ENCODE data around the gene TGM3.

Gene TGM3

DNA sequence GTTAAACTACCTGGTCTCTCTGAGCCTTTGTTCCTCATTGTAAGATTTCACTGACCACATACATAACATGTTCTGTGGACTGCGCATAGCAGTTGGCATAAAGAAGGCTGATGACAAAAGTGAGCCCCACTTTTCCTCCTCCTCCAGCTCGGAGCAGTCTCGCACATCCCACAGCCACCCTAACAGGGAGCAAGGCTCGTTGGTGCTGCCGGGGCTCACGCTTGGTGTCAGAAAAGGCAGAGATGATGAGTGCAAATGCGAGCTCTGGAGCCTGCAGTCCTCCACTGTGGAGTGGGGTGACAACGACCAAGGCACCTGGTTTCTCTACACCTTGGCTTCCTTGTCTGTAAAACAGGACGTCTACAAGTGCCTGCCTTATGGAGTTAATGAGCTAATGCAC, 9.7 kb downstream of the TGM3 start:
- peaks cover 30% of the 10 kb centered on the region for H3K27me3 Mint-ChIP-seq
- no peak for DNase-seq
- no peak overlapping the region for H3K27ac Mint-ChIP-seq
- CTCF ChIA-PET, result interaction anchor here (1.3 kb wide), 1 partner anchor 98 kb away, joined by 3 read pairs; no protein-coding TSS in a partner anchor
- H3K4me1 Mint-ChIP-seq, result no peaks in the 10 kb centered on the region
- no peak overlapping the region for H3K4me3 Mint-ChIP-seq
- no peaks in the 10 kb centered on the region for H3K9me3 Mint-ChIP-seq
- H3K36me3 Mint-ChIP-seq, result no peaks in the 10 kb centered on the region

DNA sequence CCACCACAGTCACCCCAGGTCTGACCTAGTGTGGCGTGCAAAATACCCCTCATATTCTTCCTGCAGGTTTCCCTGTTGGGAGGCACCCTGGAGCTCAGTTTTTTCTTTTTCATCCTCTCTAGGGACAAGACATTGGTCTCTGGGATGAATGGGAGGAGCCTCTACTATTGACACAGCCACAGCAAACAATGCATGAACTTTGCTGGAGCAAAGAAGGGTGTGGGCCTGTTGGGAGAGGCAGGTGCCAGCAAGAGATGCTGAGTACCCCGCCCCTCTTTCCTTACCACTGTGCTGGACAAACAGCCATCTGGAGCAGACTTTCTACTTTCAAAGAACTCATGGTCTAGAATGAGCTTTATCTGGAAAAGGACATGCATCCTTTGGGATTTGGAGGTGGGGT, 10.1 kb downstream of the TGM3 start:
- CTCF ChIA-PET, result interaction anchor here (1.3 kb wide), 1 partner anchor 98 kb away, joined by 3 read pairs; no protein-coding TSS in a partner anchor
- no peak for DNase-seq
- H3K9me3 Mint-ChIP-seq, result no peaks in the 10 kb centered on the region
- H3K4me1 Mint-ChIP-seq, result no peaks in the 10 kb centered on the region
- no peaks in the 10 kb centered on the region for H3K36me3 Mint-ChIP-seq
- no peak overlapping the region for H3K27ac Mint-ChIP-seq
- H3K27me3 Mint-ChIP-seq, result peaks cover 28% of the 10 kb centered on the region
- no peak overlapping the region for H3K4me3 Mint-ChIP-seq

DNA sequence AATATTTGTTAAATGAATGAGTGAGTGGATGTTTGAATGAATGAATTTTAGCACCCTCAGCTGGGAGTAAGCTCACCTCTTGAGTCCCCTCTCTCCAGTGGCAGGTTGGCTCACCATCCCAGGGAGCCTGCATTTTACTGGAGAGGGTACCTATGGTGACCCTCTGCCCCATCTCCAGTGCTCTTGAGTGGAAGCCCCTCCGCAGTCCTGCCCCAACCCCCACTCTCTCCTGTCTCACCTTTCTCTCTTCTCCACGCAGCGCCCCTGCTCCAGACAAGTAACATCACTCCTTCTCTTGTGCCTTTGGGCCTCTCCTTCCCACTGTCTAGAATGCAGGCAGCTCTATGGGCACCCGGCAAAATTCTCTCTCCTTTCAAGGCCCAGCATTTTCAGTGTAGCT, 11.3 kb downstream of the TGM3 start:
- peaks cover 24% of the 10 kb centered on the region for H3K27me3 Mint-ChIP-seq
- CTCF ChIA-PET, result no interaction called here
- no peak for DNase-seq
- no peaks in the 10 kb centered on the region for H3K36me3 Mint-ChIP-seq
- no peak overlapping the region for H3K27ac Mint-ChIP-seq
- no peaks in the 10 kb centered on the region for H3K9me3 Mint-ChIP-seq
- no peaks in the 10 kb centered on the region for H3K4me1 Mint-ChIP-seq
- no peak overlapping the region for H3K4me3 Mint-ChIP-seq

DNA sequence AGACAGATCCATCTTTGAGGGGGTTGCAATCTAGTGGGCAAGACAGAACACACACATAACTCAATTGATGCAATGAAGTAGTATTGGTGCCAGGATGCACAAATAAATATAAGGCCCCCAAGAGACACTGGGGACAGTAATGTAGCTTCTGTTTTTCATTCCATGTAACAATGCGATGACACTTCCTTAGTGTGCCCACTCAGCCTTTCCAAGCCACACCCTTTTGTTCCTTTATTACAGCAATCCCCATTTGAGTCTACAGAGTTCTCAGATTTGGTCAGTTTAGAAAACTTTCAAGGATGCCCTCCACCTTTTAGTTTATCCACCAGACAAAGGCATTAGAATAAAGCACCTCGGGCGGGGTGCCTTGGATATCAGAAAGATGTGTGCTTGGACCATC, 15.5 kb downstream of the TGM3 start:
- Mint-ChIP-seq H3K27me3 (peaks cover 13% of the 10 kb centered on the region), H3K27ac (no peak overlapping the region), H3K36me3 (no peaks in the 10 kb centered on the region), H3K4me1 (no peaks in the 10 kb centered on the region), H3K4me3 (no peak overlapping the region), H3K9me3 (no peaks in the 10 kb centered on the region)
- no peak for DNase-seq
- CTCF ChIA-PET, result no interaction called here

DNA sequence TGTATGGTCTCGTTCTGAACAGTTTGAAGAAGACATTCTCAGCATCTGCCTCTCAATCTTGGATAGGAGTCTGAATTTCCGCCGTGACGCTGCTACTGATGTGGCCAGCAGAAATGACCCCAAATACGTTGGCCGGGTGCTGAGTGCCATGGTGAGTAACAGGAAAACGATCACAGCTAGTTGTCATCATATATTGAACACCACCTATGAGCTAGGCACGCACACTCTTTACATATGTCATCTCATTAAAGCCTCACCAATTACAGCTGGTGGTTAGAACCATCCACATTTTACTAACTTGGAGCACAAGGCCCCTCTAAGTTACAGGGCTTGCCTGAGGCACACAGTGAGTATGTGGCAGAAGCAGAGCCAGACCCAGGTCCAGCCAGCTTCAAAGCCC, 17.1 kb downstream of the TGM3 start:
- CTCF ChIA-PET, result interaction anchor here (0.7 to 1.4 kb wide), 2 partner anchors 105 to 139 kb away, joined by 3 to 6 read pairs; no protein-coding TSS in a partner anchor
- Mint-ChIP-seq H3K4me1 (no peaks in the 10 kb centered on the region), H3K4me3 (no peak overlapping the region), H3K27me3 (peaks cover 8% of the 10 kb centered on the region), H3K9me3 (no peaks in the 10 kb centered on the region), H3K36me3 (no peaks in the 10 kb centered on the region), H3K27ac (no peak overlapping the region)
- DNase-seq, result no peak

DNA sequence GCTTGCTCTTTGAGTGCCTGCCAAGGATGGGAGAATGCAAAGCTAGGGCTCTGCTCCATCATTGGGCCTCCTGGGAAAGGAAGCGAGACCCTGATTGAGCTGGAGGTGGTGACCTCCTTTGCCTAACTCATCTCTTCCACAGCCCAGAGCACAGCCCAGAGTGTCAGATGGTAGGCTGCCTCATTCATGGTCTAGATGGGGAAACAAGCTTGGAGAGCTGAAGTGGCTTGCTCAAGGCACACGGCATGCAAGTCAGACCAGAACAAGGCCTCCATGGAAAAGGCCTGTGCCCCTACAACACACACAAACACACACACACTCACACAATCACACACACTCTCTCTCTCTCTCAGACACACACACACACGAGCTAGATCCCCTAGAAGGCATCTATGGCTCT, 17.5 kb downstream of the TGM3 start:
- no peak overlapping the region for H3K4me3 Mint-ChIP-seq
- no peak for DNase-seq
- H3K27me3 Mint-ChIP-seq, result peaks cover 8% of the 10 kb centered on the region
- no peaks in the 10 kb centered on the region for H3K4me1 Mint-ChIP-seq
- no peaks in the 10 kb centered on the region for H3K36me3 Mint-ChIP-seq
- no peaks in the 10 kb centered on the region for H3K9me3 Mint-ChIP-seq
- no peak overlapping the region for H3K27ac Mint-ChIP-seq
- CTCF ChIA-PET, result interaction anchor here (0.7 to 1.4 kb wide), 2 partner anchors 105 to 138 kb away, joined by 3 to 6 read pairs; no protein-coding TSS in a partner anchor

DNA sequence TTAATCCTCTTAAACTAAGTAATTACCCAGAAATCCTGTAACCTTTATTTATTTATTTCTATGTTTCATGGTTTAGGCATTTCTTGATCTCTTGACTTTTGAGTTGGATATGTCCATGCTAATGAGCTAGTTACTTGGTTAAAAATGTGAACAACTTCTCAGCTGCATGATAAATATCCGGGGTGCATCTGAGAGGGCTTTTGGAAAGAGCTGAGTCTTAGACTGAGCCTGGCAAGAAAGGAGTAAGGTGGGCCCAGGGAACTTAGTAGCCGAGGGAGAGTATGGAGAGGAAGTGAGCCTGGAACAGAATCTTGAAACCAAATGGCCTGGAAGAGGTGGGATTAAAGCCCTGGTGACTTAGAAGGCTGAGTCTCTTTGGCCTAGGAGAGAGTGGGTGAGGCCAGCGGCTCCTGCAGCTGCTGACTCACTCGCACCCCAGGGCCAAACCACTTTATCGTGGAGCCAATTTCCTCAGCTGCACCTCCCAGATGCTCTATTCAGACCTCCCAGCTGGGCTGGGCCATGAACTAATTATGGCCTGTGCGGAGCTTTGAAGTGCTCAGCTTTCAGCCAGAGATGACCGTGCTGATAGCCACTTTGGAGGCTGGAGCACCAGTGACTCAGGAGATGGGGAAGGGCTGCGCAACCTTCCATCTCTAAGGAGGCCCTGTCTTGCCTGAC, 19.1 kb downstream of the TGM3 start:
- H3K9me3 Mint-ChIP-seq, result no peaks in the 10 kb centered on the region
- CTCF ChIA-PET, result interaction anchor here (0.7 kb wide), 1 partner anchor 444 kb away, joined by 3 read pairs; no protein-coding TSS in a partner anchor

DNA sequence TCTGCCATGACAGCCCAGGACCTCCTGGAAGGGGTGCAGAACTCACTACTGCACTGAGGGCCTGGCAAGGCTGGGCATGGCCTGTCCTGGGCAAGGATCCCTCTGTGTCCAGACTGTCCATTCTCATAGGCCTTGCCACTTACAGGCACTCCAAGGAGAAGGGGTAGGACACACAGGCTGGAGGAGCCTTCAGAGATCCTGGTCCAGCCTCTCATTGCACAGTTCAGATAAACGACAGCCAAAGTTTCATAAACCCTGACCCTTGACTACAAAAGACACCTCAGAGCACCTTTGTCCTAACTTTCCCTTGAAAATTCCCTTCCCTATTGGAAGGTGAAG, 19.6 kb downstream of the TGM3 start:
- H3K4me3 Mint-ChIP-seq, result no peak overlapping the region
- H3K9me3 Mint-ChIP-seq, result no peaks in the 10 kb centered on the region
- DNase-seq, result no peak
- no peak overlapping the region for H3K27ac Mint-ChIP-seq
- H3K27me3 Mint-ChIP-seq, result peaks cover 14% of the 10 kb centered on the region
- CTCF ChIA-PET, result no interaction called here
- H3K36me3 Mint-ChIP-seq, result no peaks in the 10 kb centered on the region
- H3K4me1 Mint-ChIP-seq, result no peaks in the 10 kb centered on the region

More for the DNA sequence above, 19.1 kb downstream of the TGM3 start:
- Mint-ChIP-seq H3K4me1 (no peaks in the 10 kb centered on the region), H3K36me3 (no peaks in the 10 kb centered on the region), H3K4me3 (no peak overlapping the region), H3K27ac (no peak overlapping the region), H3K27me3 (peaks cover 14% of the 10 kb centered on the region)
- no peak for DNase-seq

DNA sequence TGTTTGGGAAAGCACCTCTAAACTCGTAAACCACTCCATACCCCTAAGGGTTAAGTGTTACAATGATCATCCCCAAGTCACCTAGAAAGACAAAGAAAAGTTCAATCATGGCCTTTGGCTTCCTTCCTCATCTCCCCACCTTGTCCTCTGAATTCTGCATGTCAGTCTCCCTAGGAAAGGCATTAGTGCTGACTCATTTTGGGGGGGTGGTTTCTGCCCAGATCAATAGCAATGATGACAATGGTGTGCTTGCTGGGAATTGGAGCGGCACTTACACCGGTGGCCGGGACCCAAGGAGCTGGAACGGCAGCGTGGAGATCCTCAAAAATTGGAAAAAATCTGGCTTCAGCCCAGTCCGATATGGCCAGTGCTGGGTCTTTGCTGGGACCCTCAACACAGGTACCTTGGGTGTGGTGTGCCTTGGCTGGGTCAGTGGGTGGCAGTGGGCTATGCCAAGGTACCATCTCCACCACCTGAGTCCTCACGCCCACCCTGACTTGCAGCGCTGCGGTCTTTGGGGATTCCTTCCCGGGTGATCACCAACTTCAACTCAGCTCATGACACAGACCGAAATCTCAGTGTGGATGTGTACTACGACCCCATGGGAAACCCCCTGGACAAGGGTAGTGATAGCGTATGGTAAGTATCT, 21.2 kb downstream of the TGM3 start:
- no peaks in the 10 kb centered on the region for H3K9me3 Mint-ChIP-seq
- H3K4me3 Mint-ChIP-seq, result no peak overlapping the region
- DNase-seq, result no peak
- no peaks in the 10 kb centered on the region for H3K4me1 Mint-ChIP-seq
- CTCF ChIA-PET, result no interaction called here
- H3K27me3 Mint-ChIP-seq, result peaks cover 29% of the 10 kb centered on the region
- H3K36me3 Mint-ChIP-seq, result no peaks in the 10 kb centered on the region
- H3K27ac Mint-ChIP-seq, result no peak overlapping the region

DNA sequence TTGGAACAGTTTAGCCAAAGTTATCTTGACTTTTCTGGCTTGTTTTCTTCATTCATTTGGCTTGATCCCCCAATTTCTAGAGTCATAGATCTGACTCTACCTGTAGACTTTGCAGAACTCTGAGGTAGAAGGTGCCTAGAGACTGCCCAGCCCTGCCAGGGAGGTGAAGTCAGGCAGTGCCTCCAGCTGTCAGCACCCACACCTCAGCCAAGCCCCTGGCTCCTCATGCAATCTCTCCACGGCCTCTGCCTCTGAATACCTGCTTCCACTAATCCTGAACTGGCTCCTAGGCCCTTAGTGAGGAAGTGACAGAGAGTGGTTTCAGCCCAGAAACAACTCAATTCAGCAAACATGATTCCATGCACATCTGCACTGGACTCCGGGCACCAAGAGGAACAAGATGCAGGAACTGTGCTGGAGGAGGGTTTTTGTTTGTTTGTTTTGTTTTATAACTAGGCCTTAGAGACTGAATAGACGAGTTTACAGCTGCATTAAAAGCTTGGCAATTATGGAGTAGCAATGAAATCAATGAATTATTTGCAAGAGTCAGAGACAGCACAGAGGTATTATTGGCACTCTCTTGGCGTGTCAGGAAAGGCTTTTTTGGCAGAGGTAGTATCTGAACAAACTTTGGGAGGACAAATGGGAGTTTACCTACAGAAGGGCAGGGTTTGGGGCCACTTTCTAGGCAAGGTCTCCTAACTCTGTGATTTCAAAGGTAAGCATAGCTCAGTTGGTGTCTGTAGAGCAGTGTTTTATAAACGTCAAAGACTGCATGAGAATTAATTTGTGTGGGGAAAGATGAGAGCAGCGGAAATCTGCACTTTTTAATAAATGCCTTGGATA, 25.2 kb downstream of the TGM3 start:
- Mint-ChIP-seq H3K4me3 (no peak overlapping the region), H3K27me3 (peaks cover 32% of the 10 kb centered on the region), H3K27ac (no peak overlapping the region), H3K4me1 (no peaks in the 10 kb centered on the region), H3K36me3 (no peaks in the 10 kb centered on the region), H3K9me3 (no peaks in the 10 kb centered on the region)
- no peak for DNase-seq
- CTCF ChIA-PET, result no interaction called here

DNA sequence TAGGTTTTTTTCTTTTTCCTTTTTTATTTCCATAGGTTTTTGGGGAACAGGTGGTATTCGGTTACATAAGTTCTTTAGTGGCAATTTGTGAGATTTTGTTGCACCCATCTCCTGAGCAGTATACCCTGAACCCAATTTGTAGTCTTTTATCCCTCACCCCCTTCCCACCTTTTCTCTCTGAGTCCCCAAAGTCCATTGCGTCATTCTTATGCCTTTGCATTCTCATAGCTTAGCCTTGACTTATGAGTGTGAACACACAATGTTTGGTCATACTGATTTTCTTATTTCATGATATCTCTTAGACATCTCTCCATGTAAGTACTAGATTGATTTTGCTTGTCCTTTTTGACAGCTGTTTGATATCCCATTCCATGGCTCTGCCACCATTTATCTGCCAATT, 27.2 kb downstream of the TGM3 start:
- CTCF ChIA-PET, result no interaction called here
- Mint-ChIP-seq H3K9me3 (no peaks in the 10 kb centered on the region), H3K27me3 (peaks cover 31% of the 10 kb centered on the region), H3K4me1 (no peaks in the 10 kb centered on the region), H3K4me3 (no peak overlapping the region), H3K27ac (no peak overlapping the region), H3K36me3 (no peaks in the 10 kb centered on the region)
- DNase-seq, result no peak

DNA sequence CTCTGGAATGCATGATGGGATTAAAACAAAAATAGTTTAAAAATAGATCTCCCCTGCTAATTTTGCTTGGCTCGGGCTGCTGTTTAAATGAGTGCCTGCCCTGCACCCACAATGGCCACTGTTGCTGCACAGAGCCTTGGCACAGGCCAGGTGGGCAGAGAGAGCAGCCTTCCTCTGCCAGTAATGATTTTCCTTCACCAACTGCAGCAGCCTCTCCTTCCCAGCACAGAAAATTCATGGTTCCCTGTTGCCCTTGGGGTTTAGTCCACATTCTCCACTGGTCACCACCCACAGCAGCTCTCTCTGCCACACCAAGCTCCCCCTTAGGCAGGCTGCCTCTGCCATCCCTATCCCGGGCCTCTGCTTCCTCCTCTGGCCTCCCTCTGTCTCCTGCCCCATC, 30.2 kb downstream of the TGM3 start:
- CTCF ChIA-PET, result no interaction called here
- H3K27me3 Mint-ChIP-seq, result peaks cover 19% of the 10 kb centered on the region
- H3K4me3 Mint-ChIP-seq, result no peak overlapping the region
- DNase-seq, result no peak
- no peaks in the 10 kb centered on the region for H3K36me3 Mint-ChIP-seq
- H3K9me3 Mint-ChIP-seq, result no peaks in the 10 kb centered on the region
- H3K27ac Mint-ChIP-seq, result no peak overlapping the region
- no peaks in the 10 kb centered on the region for H3K4me1 Mint-ChIP-seq

DNA sequence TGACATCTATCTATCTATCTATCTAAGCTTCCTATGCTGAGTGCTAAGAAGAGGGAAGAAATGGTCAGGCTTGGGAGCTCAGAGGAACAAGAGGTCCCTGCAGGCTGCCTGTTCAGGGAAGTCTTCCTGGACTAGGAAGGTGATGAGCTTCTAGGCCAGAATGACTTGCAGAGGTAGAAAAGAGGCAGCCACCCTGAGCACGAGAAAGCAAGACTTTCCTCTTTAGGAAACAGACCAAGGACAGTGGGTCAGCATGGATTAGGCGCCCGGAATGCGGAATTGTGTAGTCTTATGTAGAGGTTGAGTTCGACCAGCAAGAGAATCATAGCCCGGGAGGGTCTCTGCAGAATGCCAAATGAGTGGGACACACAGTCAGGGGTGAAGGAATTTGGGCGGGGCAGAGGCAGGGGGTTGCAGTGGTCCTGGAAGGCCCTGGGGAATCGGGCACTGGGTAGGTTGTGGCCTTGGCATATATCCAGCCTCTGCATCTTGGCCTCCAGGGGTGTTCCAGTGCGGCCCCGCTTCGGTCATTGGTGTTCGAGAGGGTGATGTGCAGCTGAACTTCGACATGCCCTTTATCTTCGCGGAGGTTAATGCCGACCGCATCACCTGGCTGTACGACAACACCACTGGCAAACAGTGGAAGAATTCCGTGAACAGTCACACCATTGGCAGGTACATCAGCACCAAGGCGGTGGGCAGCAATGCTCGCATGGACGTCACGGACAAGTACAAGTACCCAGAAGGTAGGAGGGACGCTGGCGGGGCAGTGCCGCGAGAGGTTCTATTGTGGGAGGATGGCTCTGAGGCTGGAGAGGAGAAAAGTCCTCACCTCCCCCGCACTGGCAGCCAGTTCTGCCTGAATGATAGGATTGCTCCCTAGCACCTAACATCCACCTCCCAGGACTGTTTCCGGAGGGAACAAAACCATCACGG, 32.1 kb downstream of the TGM3 start:
- Mint-ChIP-seq H3K27me3 (peaks cover 13% of the 10 kb centered on the region), H3K27ac (no peak overlapping the region), H3K4me3 (no peak overlapping the region), H3K9me3 (no peaks in the 10 kb centered on the region), H3K36me3 (no peaks in the 10 kb centered on the region), H3K4me1 (no peaks in the 10 kb centered on the region)
- CTCF ChIA-PET, result interaction anchor here (1.0 kb wide), 1 partner anchor 120 kb away, joined by 3 read pairs; no protein-coding TSS in a partner anchor
- no peak for DNase-seq

DNA sequence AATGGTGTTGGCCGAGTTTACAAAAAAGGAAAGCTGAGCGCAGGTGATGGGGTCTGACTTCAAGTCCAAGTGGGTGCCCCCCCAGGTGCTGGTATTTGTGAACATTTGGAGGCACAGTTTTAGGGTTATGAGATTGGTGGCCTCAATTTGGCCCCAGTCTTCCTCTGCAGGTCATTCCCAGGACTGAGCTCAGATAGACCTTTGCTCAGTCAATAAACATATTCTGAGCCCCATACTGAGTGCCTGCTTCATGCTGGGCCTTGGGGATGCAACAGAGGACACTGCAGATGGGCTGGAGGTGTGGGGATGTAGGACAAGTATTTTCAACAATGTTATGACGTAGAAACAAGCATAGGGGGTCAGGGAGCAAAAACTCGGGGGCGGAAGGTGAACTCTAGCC, 33.5 kb downstream of the TGM3 start:
- peaks cover 21% of the 10 kb centered on the region for H3K27me3 Mint-ChIP-seq

More for the DNA sequence above, 33.5 kb downstream of the TGM3 start:
- Mint-ChIP-seq H3K36me3 (no peaks in the 10 kb centered on the region), H3K4me3 (no peak overlapping the region), H3K9me3 (no peaks in the 10 kb centered on the region), H3K4me1 (no peaks in the 10 kb centered on the region), H3K27ac (no peak overlapping the region)
- CTCF ChIA-PET, result interaction anchor here (1.0 kb wide), 1 partner anchor 121 kb away, joined by 3 read pairs; no protein-coding TSS in a partner anchor
- DNase-seq, result no peak

Measured in activated naive CD4-positive, alpha-beta T cell treated with anti-CD3 and anti-CD28 coated beads, Interleukin-2, amount 10 ng/mL, durations not matched to agents 7 days and 5 days (primary cell).